Glutamatergic neuron (in vitro differentiated cells): ENCODE data around the gene TCF7L2. TPM values are rescaled to one million over a fixed set of nuclear protein-coding genes. Genes with fewer than 3 reads are reported as not detected.

Source experiments
- DNase-seq: peaks from one replicate; pipeline ENCODE4 v3.0.0; 2022
- H3K27ac Mint-ChIP-seq: one replicate; pipeline ENCODE4 v1.8.0; 2020; ENCODE audit warnings: mild to moderate bottlenecking, mixed read lengths, inconsistent platforms; ENCODE audit not compliant: unreplicated experiment
- H3K27me3 Mint-ChIP-seq: one replicate; pipeline ENCODE4 v1.8.0; 2020; ENCODE audit warnings: mild to moderate bottlenecking, moderate library complexity, mixed read lengths, inconsistent platforms; ENCODE audit not compliant: unreplicated experiment
- H3K36me3 Mint-ChIP-seq: one replicate; pipeline ENCODE4 v1.8.0; 2020; ENCODE audit warnings: mild to moderate bottlenecking, mixed read lengths, inconsistent platforms; ENCODE audit not compliant: unreplicated experiment
- H3K4me1 Mint-ChIP-seq: one replicate; pipeline ENCODE4 v1.8.0; 2020; ENCODE audit warnings: mild to moderate bottlenecking, low read depth, mixed read lengths, inconsistent platforms; ENCODE audit not compliant: unreplicated experiment
- H3K4me3 Mint-ChIP-seq: one replicate; pipeline ENCODE4 v1.8.0; 2020; ENCODE audit warnings: mild to moderate bottlenecking, mixed read lengths, inconsistent platforms; ENCODE audit not compliant: unreplicated experiment
- H3K9me3 Mint-ChIP-seq: one replicate; pipeline ENCODE4 v1.8.0; 2020; ENCODE audit warnings: mild to moderate bottlenecking, moderate library complexity, mixed read lengths, inconsistent platforms; ENCODE audit not compliant: unreplicated experiment
- CTCF ChIP-seq: fragments of 200-600 bp; sonication (generic); IDR thresholded peaks from one replicate; pipeline ENCODE4 v1.5.0; 2021; ENCODE audit not compliant: partially characterized antibody, unreplicated experiment
- total RNA-seq: library from RNA; stranded (reverse); fragmentation: NEBNext Ultra II Directional; extraction: Animal tissue kit (Norgen Biotek cat#: 25700); gene quantifications from one replicate; pipeline ENCODE4 v1.2.1, GENCODE V29; 2021; ENCODE audit not compliant: unreplicated experiment

TCF7L2 gene
- total RNA-seq, 1 donor from 2014 or later, result 5.0 TPM

GRCh38 chr10:112985690-112986543 is 35.9 kb downstream of the TCF7L2 start:
- no peak for TF ChIP-seq CTCF
- Mint-ChIP-seq H3K27ac (no peak overlapping the region), H3K36me3 (no peaks in the 10 kb centered on the region), H3K4me3 (no peak overlapping the region), H3K27me3 (no peaks in the 10 kb centered on the region), H3K9me3 (peaks cover 4% of the 10 kb centered on the region), H3K4me1 (peaks cover 21% of the 10 kb centered on the region)
- DNase-seq, result no peak

GRCh38 chr10:112986544-112987190 is 36.6 kb downstream of the TCF7L2 start:
- DNase-seq, result no peak
- Mint-ChIP-seq H3K27me3 (no peaks in the 10 kb centered on the region), H3K4me1 (peaks cover 21% of the 10 kb centered on the region), H3K9me3 (peaks cover 4% of the 10 kb centered on the region), H3K4me3 (no peak overlapping the region), H3K36me3 (no peaks in the 10 kb centered on the region), H3K27ac (no peak overlapping the region)
- no peak for TF ChIP-seq CTCF

- no peak overlapping the region for H3K27ac Mint-ChIP-seq
- no peaks in the 10 kb centered on the region for H3K27me3 Mint-ChIP-seq
- no peaks in the 10 kb centered on the region for H3K36me3 Mint-ChIP-seq
- no peak for TF ChIP-seq CTCF
- no peak for DNase-seq
- peaks cover 4% of the 10 kb centered on the region for H3K9me3 Mint-ChIP-seq
- H3K4me1 Mint-ChIP-seq, result peaks cover 21% of the 10 kb centered on the region
- no peak overlapping the region for H3K4me3 Mint-ChIP-seq
Observed at GRCh38 chr10:112988839-112989406, 38.9 kb downstream of the TCF7L2 start.

- Mint-ChIP-seq H3K4me1 (peaks cover 12% of the 10 kb centered on the region), H3K9me3 (peaks cover 4% of the 10 kb centered on the region), H3K4me3 (no peak overlapping the region), H3K27ac (no peak overlapping the region), H3K27me3 (no peaks in the 10 kb centered on the region), H3K36me3 (no peaks in the 10 kb centered on the region)
- no peak for DNase-seq
- no peak for TF ChIP-seq CTCF
Observed at GRCh38 chr10:112989826-112990225, 39.8 kb downstream of the TCF7L2 start.
